SU-DHL-6 (cell line): ENCODE measurements around the gene ABCB1.

Source experiments
- H2AFZ ChIP-seq: fragments of 200-600 bp; sonication (generic); 2 replicates; pipeline ENCODE4 v1.6.1; 2014; ENCODE audit warnings: low read depth, mild to moderate bottlenecking, moderate library complexity, mixed read lengths, antibody characterized with exemption, low read length; ENCODE audit not compliant: severe bottlenecking
- H3F3A ChIP-seq: fragments of 200-600 bp; shearing (Covaris generic); 2 replicates; pipeline ENCODE4 v1.6.0; 2016; ENCODE audit warnings: antibody characterized with exemption, mild to moderate bottlenecking; ENCODE audit not compliant: insufficient read depth
- H3K27ac ChIP-seq: fragments of 200-600 bp; sonication (generic); 2 replicates; pipeline ENCODE4 v1.5.1; 2016; ENCODE audit warnings: low read depth, mild to moderate bottlenecking, low read length, moderate library complexity, mixed read lengths
- H3K27me3 ChIP-seq: fragments of 200-600 bp; sonication (generic), shearing (Covaris generic); 2 replicates; pipeline ENCODE4 v1.6.0; 2014; ENCODE audit warnings: mild to moderate bottlenecking, low read length
- H3K36me3 ChIP-seq: fragments of 200-600 bp; sonication (generic); 2 replicates; pipeline ENCODE4 v1.6.1; 2014; ENCODE audit warnings: mild to moderate bottlenecking, low read length, mixed read lengths
- H3K4me2 ChIP-seq: fragments of 300-600, 200-600 bp; shearing (Covaris generic), sonication (generic); 2 replicates; pipeline ENCODE4 v1.6.0; 2014; ENCODE audit warnings: low read length, low read depth, mild to moderate bottlenecking; ENCODE audit not compliant: poor library complexity, severe bottlenecking
- H3K4me3 ChIP-seq: fragments of 200-600 bp; sonication (generic); 2 replicates; pipeline ENCODE4 v1.5.1; 2014; ENCODE audit warnings: antibody characterized with exemption, low read length, mild to moderate bottlenecking, mixed read lengths; ENCODE audit not compliant: insufficient read depth, poor library complexity, severe bottlenecking
- H3K79me2 ChIP-seq: fragments of 200-600 bp; sonication (generic); 2 replicates; pipeline ENCODE4 v1.6.1; 2014; ENCODE audit warnings: mild to moderate bottlenecking, low read length, moderate library complexity; ENCODE audit not compliant: insufficient read depth
- H3K9ac ChIP-seq: fragments of 200-600 bp; sonication (generic); 2 replicates; pipeline ENCODE4 v1.7.0; 2014; ENCODE audit warnings: mild to moderate bottlenecking, low read length
- H3K9me2 ChIP-seq: fragments of 200-600 bp; sonication (generic); replicated peaks from 2 replicates; pipeline ENCODE4 v1.6.1; 2014; ENCODE audit warnings: low read length; ENCODE audit not compliant: insufficient read depth
- H3K9me3 ChIP-seq: fragments of 200-600 bp; sonication (generic); 2 replicates; pipeline ENCODE4 v1.6.1; 2014; ENCODE audit warnings: low read length, mixed read lengths; ENCODE audit not compliant: insufficient read depth
- H4K20me1 ChIP-seq: fragments of 200-600 bp; sonication (generic); 2 replicates; pipeline ENCODE4 v1.6.1; 2014; ENCODE audit warnings: low read depth, mild to moderate bottlenecking, antibody characterized with exemption, low read length, moderate library complexity, mixed read lengths
- EZH2phosphoT487 ChIP-seq: fragments of 200-600 bp; sonication (generic), shearing (Covaris generic); conservative IDR thresholded peaks from 2 replicates; pipeline ENCODE4 v1.6.1; 2018; ENCODE audit warnings: mild to moderate bottlenecking, antibody characterized with exemption, low read length, moderate library complexity, mixed read lengths
- TF ChIP-seq, protein P1 (sequence below): fragments of 200-600 bp; sonication (generic); IDR thresholded peaks from one replicate; pipeline ENCODE4 v1.5.1; 2017; ENCODE audit warnings: antibody characterized with exemption, mild to moderate bottlenecking, low read length, moderate library complexity; ENCODE audit not compliant: insufficient read depth, poor library complexity, severe bottlenecking

Gene ABCB1

DNA sequence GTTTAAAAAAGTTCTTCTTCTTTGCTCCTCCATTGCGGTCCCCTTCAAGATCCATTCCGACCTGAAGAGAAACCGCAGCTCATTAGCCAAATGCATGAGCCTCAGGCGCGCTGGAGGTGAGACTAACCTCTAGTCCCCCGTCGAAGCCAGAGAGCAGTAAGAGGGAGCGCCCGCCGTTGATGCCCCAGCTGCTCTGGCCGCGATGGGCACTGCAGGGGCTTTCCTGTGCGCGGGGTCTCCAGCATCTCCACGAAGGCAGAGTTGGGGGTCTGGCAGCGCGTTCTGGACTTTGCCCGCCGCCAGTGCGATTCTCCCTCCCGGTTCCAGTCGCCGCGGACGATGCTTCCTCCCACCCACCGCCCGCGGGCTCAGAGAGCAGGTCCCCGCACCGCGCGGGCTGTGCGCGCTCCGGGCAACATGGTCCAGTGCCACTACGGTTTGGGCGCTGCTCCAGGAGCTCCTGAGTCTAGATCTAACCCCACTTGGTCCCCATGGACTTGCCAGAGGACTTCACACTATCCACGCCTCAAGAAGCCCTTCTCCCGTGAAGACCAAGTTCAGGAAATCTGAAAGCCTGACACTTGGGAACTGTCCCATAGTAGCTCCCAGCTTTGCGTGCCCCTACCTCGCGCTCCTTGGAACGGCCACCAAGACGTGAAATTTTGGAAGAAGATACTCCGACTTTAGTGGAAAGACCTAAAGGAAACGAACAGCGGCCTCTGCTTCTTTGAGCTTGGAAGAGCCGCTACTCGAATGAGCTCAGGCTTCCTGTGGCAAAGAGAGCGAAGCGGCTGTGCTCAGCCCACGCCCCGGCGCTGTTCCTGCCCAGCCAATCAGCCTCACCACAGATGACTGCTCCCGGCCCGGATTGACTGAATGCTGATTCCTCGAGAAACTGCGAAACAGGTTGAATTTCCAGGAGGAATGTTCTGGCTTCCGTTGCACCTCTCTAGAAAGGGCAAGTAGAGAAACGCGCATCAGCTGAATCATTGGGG is at the start of gene ABCB1:
Gene ABCB1 (minus strand): TSS at position 755 of the 995 bp plus-strand sequence. CDS start 700 bp downstream, at position 55.
- Histone ChIP-seq H3K4me2 (peak within 1 kb of the TSS; percentile 30), H3K9ac (no peak within 1 kb of the TSS), H4K20me1 (no peaks in the 10 kb centered on the region), H3F3A (no peaks in the 10 kb centered on the region), H3K9me2 (no peaks in the 10 kb centered on the region), H3K27ac (no peak within 1 kb of the TSS), H3K9me3 (no peaks in the 10 kb centered on the region), H3K4me3 (no peak within 1 kb of the TSS), H2AFZ (no peak within 1 kb of the TSS), H3K79me2 (no peaks in the 10 kb centered on the region), H3K36me3 (no peaks in the 10 kb centered on the region), H3K27me3 (no peaks in the 10 kb centered on the region)
- TF ChIP-seq, protein P1, sequence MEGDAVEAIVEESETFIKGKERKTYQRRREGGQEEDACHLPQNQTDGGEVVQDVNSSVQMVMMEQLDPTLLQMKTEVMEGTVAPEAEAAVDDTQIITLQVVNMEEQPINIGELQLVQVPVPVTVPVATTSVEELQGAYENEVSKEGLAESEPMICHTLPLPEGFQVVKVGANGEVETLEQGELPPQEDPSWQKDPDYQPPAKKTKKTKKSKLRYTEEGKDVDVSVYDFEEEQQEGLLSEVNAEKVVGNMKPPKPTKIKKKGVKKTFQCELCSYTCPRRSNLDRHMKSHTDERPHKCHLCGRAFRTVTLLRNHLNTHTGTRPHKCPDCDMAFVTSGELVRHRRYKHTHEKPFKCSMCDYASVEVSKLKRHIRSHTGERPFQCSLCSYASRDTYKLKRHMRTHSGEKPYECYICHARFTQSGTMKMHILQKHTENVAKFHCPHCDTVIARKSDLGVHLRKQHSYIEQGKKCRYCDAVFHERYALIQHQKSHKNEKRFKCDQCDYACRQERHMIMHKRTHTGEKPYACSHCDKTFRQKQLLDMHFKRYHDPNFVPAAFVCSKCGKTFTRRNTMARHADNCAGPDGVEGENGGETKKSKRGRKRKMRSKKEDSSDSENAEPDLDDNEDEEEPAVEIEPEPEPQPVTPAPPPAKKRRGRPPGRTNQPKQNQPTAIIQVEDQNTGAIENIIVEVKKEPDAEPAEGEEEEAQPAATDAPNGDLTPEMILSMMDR = no peak
- TF ChIP-seq EZH2phosphoT487 = peak; percentile 53; the same call in 1 of the 2 replicates

- H3K9me2 ChIP-seq = no peaks in the 10 kb centered on the region
- no peak overlapping the region for H3K27ac ChIP-seq
- H3K79me2 ChIP-seq = no peaks in the 10 kb centered on the region
- H3K27me3 ChIP-seq = no peaks in the 10 kb centered on the region
- TF ChIP-seq EZH2phosphoT487 = no peak
- TF ChIP-seq, protein P1 = no peak
- H3K9me3 ChIP-seq = no peaks in the 10 kb centered on the region
- no peaks in the 10 kb centered on the region for H3K36me3 ChIP-seq
- H3K9ac ChIP-seq = no peak overlapping the region
- no peaks in the 10 kb centered on the region for H4K20me1 ChIP-seq
- no peaks in the 10 kb centered on the region for H3F3A ChIP-seq
- no peak overlapping the region for H3K4me2 ChIP-seq
- no peak overlapping the region for H2AFZ ChIP-seq
- H3K4me3 ChIP-seq = no peak overlapping the region
These were observed 47.6 kb upstream of the ABCB1 start for GRCh38 chr7:87648316-87648715.

DNA sequence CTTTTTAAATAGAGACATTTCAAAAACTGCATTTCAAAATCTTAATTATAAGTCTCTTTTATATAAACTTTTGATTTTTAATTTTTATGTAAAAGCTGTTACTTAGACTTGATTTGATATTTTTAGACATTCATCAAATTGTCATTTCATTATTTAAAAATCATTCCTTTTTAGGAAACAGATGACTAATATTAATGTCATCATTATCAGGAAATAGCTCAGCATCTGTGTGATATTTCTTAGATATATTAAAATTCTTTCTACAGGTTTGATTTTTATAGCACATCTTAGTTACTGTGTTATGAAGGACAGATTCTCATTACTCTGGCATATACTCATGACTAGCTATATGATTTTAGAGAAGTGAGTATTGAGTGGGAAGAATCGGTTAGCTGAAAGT is 44.8 kb upstream of the ABCB1 start:
- Histone ChIP-seq H3F3A (no peaks in the 10 kb centered on the region), H2AFZ (no peak overlapping the region), H3K9ac (no peak overlapping the region), H3K27ac (no peak overlapping the region), H3K79me2 (no peaks in the 10 kb centered on the region), H3K4me3 (no peak overlapping the region), H3K9me3 (no peaks in the 10 kb centered on the region), H3K4me2 (no peak overlapping the region), H3K36me3 (no peaks in the 10 kb centered on the region), H3K9me2 (no peaks in the 10 kb centered on the region), H4K20me1 (no peaks in the 10 kb centered on the region), H3K27me3 (no peaks in the 10 kb centered on the region)
- TF ChIP-seq EZH2phosphoT487 = no peak
- TF ChIP-seq, protein P1 = no peak
